Gastrocnemius medialis (tissue), 4 donors: ENCODE measurements around the gene LDLRAD4.

ENCODE experiments used
- CTCF ChIP-seq, 5 experiments: fragments of 450-650 bp in 3 of 5; fragments of 200-600 bp in 2 of 5; sonication (generic) in 2 of 5; IDR thresholded peaks in 4 of 5; conservative IDR thresholded peaks in 1 of 5; 1 replicate in 4 of 5; 2 replicates in 1 of 5; pipeline ENCODE4 v1.5.1; 2016 to 2019; ENCODE audit warnings: antibody characterized with exemption in 5 of 5, mild to moderate bottlenecking in 3 of 5, moderate library complexity in 3 of 5
- POLR2A ChIP-seq, 2 donors: fragments of 450-650 bp; IDR thresholded peaks; one replicate each; pipeline ENCODE4 v1.6.1; 2017; ENCODE audit warnings: antibody characterized with exemption in 2 of 2, mild to moderate bottlenecking in 2 of 2, moderate library complexity in 2 of 2

GRCh38 chr18:13570216-13570615 lies 351.7 kb downstream of the LDLRAD4 start:
- TF ChIP-seq CTCF (IDR thresholded peaks at IDR 0.05 in 4 of 5, conservative IDR thresholded peaks at IDR 0.05 in 1 of 5) (no peak), POLR2A (IDR thresholded peaks at IDR 0.05) (no peak)
